ENCODE data around the gene CMC4.

Gene CMC4

DNA sequence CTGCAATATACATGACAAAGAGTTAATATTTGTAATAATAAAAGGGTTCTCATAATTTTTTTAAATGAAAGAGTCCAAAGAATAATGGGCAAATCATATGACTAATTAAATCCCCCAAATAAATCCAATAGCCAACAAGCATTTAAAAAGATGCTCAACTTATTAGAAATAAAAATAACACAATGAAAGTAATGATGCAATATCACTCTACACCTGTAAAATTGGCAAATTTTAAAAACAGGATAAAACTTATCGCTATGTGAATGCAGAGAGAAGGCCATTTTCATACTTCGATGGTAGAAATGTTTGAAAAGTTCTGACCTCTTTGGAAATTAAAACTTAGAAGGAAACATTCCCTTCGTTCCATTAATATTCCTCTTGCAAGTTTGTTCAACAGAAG is 50.3 kb downstream of the CMC4 start:
- no peak overlapping the region for H3K27ac ChIP-seq (replicated peaks)
- TF ChIP-seq CTCF (IDR thresholded peaks at IDR 0.05; ENCODE audit: insufficient read depth, low read length) (no peak), POLR2AphosphoS5 (IDR thresholded peaks at IDR 0.05; ENCODE audit: low read depth) (no peak), GABPA (IDR thresholded peaks at IDR 0.05; ENCODE audit: low read depth) (no peak), SPI1 (IDR thresholded peaks at IDR 0.05; ENCODE audit: borderline replicate concordance, low read depth) (no peak)
- TF ChIP-seq, protein P1, sequence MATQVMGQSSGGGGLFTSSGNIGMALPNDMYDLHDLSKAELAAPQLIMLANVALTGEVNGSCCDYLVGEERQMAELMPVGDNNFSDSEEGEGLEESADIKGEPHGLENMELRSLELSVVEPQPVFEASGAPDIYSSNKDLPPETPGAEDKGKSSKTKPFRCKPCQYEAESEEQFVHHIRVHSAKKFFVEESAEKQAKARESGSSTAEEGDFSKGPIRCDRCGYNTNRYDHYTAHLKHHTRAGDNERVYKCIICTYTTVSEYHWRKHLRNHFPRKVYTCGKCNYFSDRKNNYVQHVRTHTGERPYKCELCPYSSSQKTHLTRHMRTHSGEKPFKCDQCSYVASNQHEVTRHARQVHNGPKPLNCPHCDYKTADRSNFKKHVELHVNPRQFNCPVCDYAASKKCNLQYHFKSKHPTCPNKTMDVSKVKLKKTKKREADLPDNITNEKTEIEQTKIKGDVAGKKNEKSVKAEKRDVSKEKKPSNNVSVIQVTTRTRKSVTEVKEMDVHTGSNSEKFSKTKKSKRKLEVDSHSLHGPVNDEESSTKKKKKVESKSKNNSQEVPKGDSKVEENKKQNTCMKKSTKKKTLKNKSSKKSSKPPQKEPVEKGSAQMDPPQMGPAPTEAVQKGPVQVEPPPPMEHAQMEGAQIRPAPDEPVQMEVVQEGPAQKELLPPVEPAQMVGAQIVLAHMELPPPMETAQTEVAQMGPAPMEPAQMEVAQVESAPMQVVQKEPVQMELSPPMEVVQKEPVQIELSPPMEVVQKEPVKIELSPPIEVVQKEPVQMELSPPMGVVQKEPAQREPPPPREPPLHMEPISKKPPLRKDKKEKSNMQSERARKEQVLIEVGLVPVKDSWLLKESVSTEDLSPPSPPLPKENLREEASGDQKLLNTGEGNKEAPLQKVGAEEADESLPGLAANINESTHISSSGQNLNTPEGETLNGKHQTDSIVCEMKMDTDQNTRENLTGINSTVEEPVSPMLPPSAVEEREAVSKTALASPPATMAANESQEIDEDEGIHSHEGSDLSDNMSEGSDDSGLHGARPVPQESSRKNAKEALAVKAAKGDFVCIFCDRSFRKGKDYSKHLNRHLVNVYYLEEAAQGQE (IDR thresholded peaks at IDR 0.05; ENCODE audit: insufficient replicate concordance, low read depth) = no peak
- no peak for DNase-seq (ENCODE audit: low read depth in 1 of 2, low spot score in 1 of 2)
- H3K4me3 ChIP-seq (replicated peaks; ENCODE audit: insufficient read depth, low read length) = no peak overlapping the region
- H3K27me3 ChIP-seq (ENCODE audit: insufficient read depth, poor library complexity, severe bottlenecking) = no peaks in the 10 kb centered on the region

Data from HL-60 (cell line).